Breast epithelium (tissue), 4 donors: ENCODE measurements around the gene SNX25. TPM values are rescaled to one million over a fixed set of nuclear protein-coding genes. Genes with fewer than 3 reads are reported as not detected.
"Not testable (repeated sequence)": the region's sequence is repeated elsewhere in the genome, so short reads cannot be mapped to it uniquely, and the experiment has no call there.

ENCODE experiments used
- DNase-seq, 2 donors: peaks; one replicate each; pipeline ENCODE4 v3.0.0-alpha.2; 2019; ENCODE audit warnings: low spot score in 2 of 2
- H3K27ac ChIP-seq, 2 donors: fragments of 200-600 bp; sonication (generic) in 1 of 2; one replicate each; pipeline ENCODE4 v1.5.1; 2016 to 2019; ENCODE audit warnings: mild to moderate bottlenecking in 1 of 2
- H3K27me3 ChIP-seq, 2 donors: fragments of 200-600 bp; sonication (generic) in 1 of 2; one replicate each; pipeline versions ENCODE4 v1.5.1 to v1.6.0; 2017 to 2019; ENCODE audit warnings: control low read depth in 1 of 2, mild to moderate bottlenecking in 1 of 2
- H3K36me3 ChIP-seq: fragments of 200-600 bp; one replicate; pipeline ENCODE4 v1.5.1; 2019
- H3K4me1 ChIP-seq, 2 donors: fragments of 200-600 bp; sonication (generic); one replicate each; pipeline ENCODE4 v1.5.1; 2016 to 2019; ENCODE audit warnings: control low read depth in 1 of 2
- H3K4me3 ChIP-seq, 3 donors: fragments of 200-600 bp; sonication (generic); 1 replicate in 2 of 3; 2 replicates in 1 of 3; pipeline ENCODE4 v1.5.1; 2016 to 2019; ENCODE audit warnings: mild to moderate bottlenecking in 3 of 3, moderate library complexity in 2 of 3
- H3K9me3 ChIP-seq, 2 donors: fragments of 200-600 bp; sonication (generic) in 1 of 2; one replicate each; pipeline ENCODE4 v1.5.1; 2016 to 2019; ENCODE audit warnings: control low read depth in 1 of 2
- CTCF ChIP-seq, 3 donors: fragments of 450-650 bp; IDR thresholded peaks; one replicate each; pipeline ENCODE4 v1.5.1; 2016 to 2017; ENCODE audit warnings: antibody characterized with exemption in 3 of 3, mild to moderate bottlenecking in 3 of 3, moderate library complexity in 3 of 3
- POLR2A ChIP-seq: fragments of 450-650 bp; IDR thresholded peaks from one replicate; pipeline ENCODE4 v1.6.1; 2016; ENCODE audit warnings: antibody characterized with exemption, mild to moderate bottlenecking, moderate library complexity
- POLR2AphosphoS5 ChIP-seq, 3 donors: sonication (generic); formaldehyde crosslinking; IDR thresholded peaks; one replicate each; pipeline ENCODE4 v1.6.1; 2017; ENCODE audit warnings: antibody characterized with exemption in 3 of 3
- intact Hi-C: fragments of 100-400 bp; cut with DNase I; formaldehyde crosslinking; loops from one replicate; pipeline ENCODE4 v1.15.1; 2023; ENCODE audit warnings: low total_unique reads
- total RNA-seq, 3 donors: library from RNA; depleted of rRNA; stranded (reverse); fragments of >200 nt; gene quantifications; one replicate each; pipeline ENCODE4 v1.1.0, GENCODE V29; 2016

The SNX25 gene
- total RNA-seq, 3 donors from 2014 or later = 16.8 to 30.1 (median 29.8) TPM

- Histone ChIP-seq H3K27me3 (no peaks in the 10 kb centered on the region), H3K9me3 (no peaks in the 10 kb centered on the region), H3K27ac (no peak overlapping the region), H3K4me3 (no peak overlapping the region), H3K4me1 (no peaks in the 10 kb centered on the region), H3K36me3 (no peaks in the 10 kb centered on the region)
- no peak for DNase-seq
- TF ChIP-seq CTCF (IDR thresholded peaks at IDR 0.05) = no peak
- TF ChIP-seq POLR2AphosphoS5 (IDR thresholded peaks at IDR 0.05) = no peak
- TF ChIP-seq POLR2A = no peak
- intact Hi-C loops = no loop called here
Measured at GRCh38 chr4:185257086-185257485, 47.7 kb downstream of the SNX25 start.

- Histone ChIP-seq H3K4me1 (no peaks in the 10 kb centered on the region), H3K27ac (no peak overlapping the region), H3K4me3 (no peak overlapping the region), H3K27me3 (no peaks in the 10 kb centered on the region), H3K9me3 (no peaks in the 10 kb centered on the region), H3K36me3 (no peaks in the 10 kb centered on the region)
- TF ChIP-seq CTCF (IDR thresholded peaks at IDR 0.05) (no peak), POLR2A (no peak), POLR2AphosphoS5 (IDR thresholded peaks at IDR 0.05) (no peak)
- DNase-seq = no peak
- intact Hi-C loops = no loop called here
Measured at GRCh38 chr4:185257694-185258093, 48.3 kb downstream of the SNX25 start.

- intact Hi-C loops, H3K4me3 ChIP-seq, H3K27ac ChIP-seq, H3K27me3 ChIP-seq, H3K9me3 ChIP-seq, H3K36me3 ChIP-seq, DNase-seq, H3K4me1 ChIP-seq: not testable (repeated sequence)
Measured at GRCh38 chr4:185258741-185259140, 49.3 kb downstream of the SNX25 start.

GRCh38 chr4:185259719-185260118, 50.3 kb downstream of the SNX25 start:
- no peaks in the 10 kb centered on the region for H3K4me1 ChIP-seq
- no peak overlapping the region for H3K4me3 ChIP-seq
- H3K27me3 ChIP-seq = no peaks in the 10 kb centered on the region
- DNase-seq = no peak
- no peak overlapping the region for H3K27ac ChIP-seq
- no peaks in the 10 kb centered on the region for H3K36me3 ChIP-seq
- intact Hi-C loops = no loop called here
- no peaks in the 10 kb centered on the region for H3K9me3 ChIP-seq
- TF ChIP-seq CTCF (IDR thresholded peaks at IDR 0.05) (no peak), POLR2AphosphoS5 (IDR thresholded peaks at IDR 0.05) (no peak), POLR2A (no peak)

- intact Hi-C loops = no loop called here
- H3K4me3 ChIP-seq = no peak overlapping the region
- H3K4me1 ChIP-seq = no peaks in the 10 kb centered on the region
- no peaks in the 10 kb centered on the region for H3K36me3 ChIP-seq
- no peaks in the 10 kb centered on the region for H3K9me3 ChIP-seq
- no peak overlapping the region for H3K27ac ChIP-seq
- no peaks in the 10 kb centered on the region for H3K27me3 ChIP-seq
- DNase-seq = no peak
- no peak for TF ChIP-seq CTCF (IDR thresholded peaks at IDR 0.05)
Measured at GRCh38 chr4:185261946-185262345, 52.5 kb downstream of the SNX25 start.

- Histone ChIP-seq H3K9me3 (no peaks in the 10 kb centered on the region), H3K4me1 (no peaks in the 10 kb centered on the region), H3K4me3 (no peak overlapping the region), H3K27me3 (no peaks in the 10 kb centered on the region), H3K27ac (no peak overlapping the region), H3K36me3 (no peaks in the 10 kb centered on the region)
- intact Hi-C loops = no loop called here
- TF ChIP-seq POLR2AphosphoS5 (IDR thresholded peaks at IDR 0.05) (no peak), POLR2A (no peak), CTCF (IDR thresholded peaks at IDR 0.05) (no peak)
- no peak for DNase-seq
Measured at GRCh38 chr4:185263419-185263818, 54.0 kb downstream of the SNX25 start.
